SK-N-SH treated with all-trans-retinoic acid at 6 μM for 48 hours (cell line): ENCODE measurements around the gene OPRM1.

Experiments
- ATAC-seq: fragments of 200-7000 bp; cut with Tn5 transposase; 3 replicates; pipeline ENCODE4 v1.9.1; 2020; ENCODE audit warnings: mild to moderate bottlenecking, moderate library complexity
- ARNTL ChIP-seq: fragments of 450-650 bp; formaldehyde crosslinking; IDR thresholded peaks from 2 replicates; pipeline ENCODE4 v1.5.0; 2020; ENCODE audit warnings: low read depth, mild to moderate bottlenecking, moderate library complexity, borderline replicate concordance
- BACH2 ChIP-seq: fragments of 250-450 bp; sonication (Bioruptor Pico); IDR thresholded peaks from 2 replicates; pipeline ENCODE4 v1.9.0; 2021; ENCODE audit warnings: mild to moderate bottlenecking, borderline replicate concordance
- CSDC2 ChIP-seq: fragments of 250-450 bp; sonication (Bioruptor Pico); IDR thresholded peaks from 2 replicates; pipeline ENCODE4 v1.5.0; 2020; ENCODE audit warnings: mild to moderate bottlenecking, moderate library complexity
- ESRRG ChIP-seq: fragments of 250-450 bp; sonication (Bioruptor Pico); IDR thresholded peaks from 2 replicates; pipeline ENCODE4 v1.6.1; 2021; ENCODE audit warnings: mild to moderate bottlenecking
- GLIS3 ChIP-seq: fragments of 250-450 bp; sonication (Bioruptor Pico); IDR thresholded peaks from 2 replicates; pipeline ENCODE4 v1.5.0; 2020; ENCODE audit warnings: mild to moderate bottlenecking, moderate library complexity
- ISL1 ChIP-seq: fragments of 250-450 bp; sonication (Bioruptor Pico); IDR thresholded peaks from 2 replicates; pipeline ENCODE4 v2.1.2; 2022; ENCODE audit warnings: mild to moderate bottlenecking, moderate library complexity
- OSR1 ChIP-seq: fragments of 250-450 bp; sonication (Bioruptor Pico); IDR thresholded peaks from 2 replicates; pipeline ENCODE4 v1.8.0; 2022; ENCODE audit warnings: moderate library complexity, mild to moderate bottlenecking, inconsistent platforms
- PPARA ChIP-seq: fragments of 250-450 bp; sonication (Bioruptor Pico); IDR thresholded peaks from 2 replicates; pipeline ENCODE4 v1.5.0; 2020; ENCODE audit warnings: mild to moderate bottlenecking, borderline replicate concordance
- RARB ChIP-seq: fragments of 250-450 bp; sonication (Bioruptor Pico); IDR thresholded peaks from 2 replicates; pipeline ENCODE4 v1.8.0; 2021; ENCODE audit warnings: mild to moderate bottlenecking, moderate library complexity
- SNAI2 ChIP-seq: fragments of 250-450 bp; sonication (Bioruptor Pico); IDR thresholded peaks from 2 replicates; pipeline ENCODE4 v1.5.0; 2020; ENCODE audit warnings: mild to moderate bottlenecking, moderate library complexity
- TCF4 ChIP-seq: fragments of 250-450 bp; sonication (Bioruptor Pico); IDR thresholded peaks from 2 replicates; pipeline ENCODE4 v1.8.0; 2021; ENCODE audit warnings: mild to moderate bottlenecking, moderate library complexity, borderline replicate concordance
- TOX ChIP-seq: fragments of 250-450 bp; sonication (Bioruptor Pico); IDR thresholded peaks from 2 replicates; pipeline ENCODE4 v1.8.0; 2021; ENCODE audit warnings: mild to moderate bottlenecking, moderate library complexity, borderline replicate concordance
- ZC3H10 ChIP-seq: fragments of 250-450 bp; sonication (Bioruptor Pico); IDR thresholded peaks from 2 replicates; pipeline ENCODE4 v1.5.1; 2021; ENCODE audit warnings: mild to moderate bottlenecking, moderate library complexity
- ZFP3 ChIP-seq: fragments of 250-450 bp; sonication (Bioruptor Pico); IDR thresholded peaks from 2 replicates; pipeline ENCODE4 v1.5.0; 2020; ENCODE audit warnings: mild to moderate bottlenecking, moderate library complexity
- ZFP30 ChIP-seq: fragments of 450-650 bp; formaldehyde crosslinking; IDR thresholded peaks from 2 replicates; pipeline ENCODE4 v1.5.0; 2022; ENCODE audit warnings: mild to moderate bottlenecking, moderate library complexity
- ZNF565 ChIP-seq: fragments of 450-650 bp; formaldehyde crosslinking; conservative IDR thresholded peaks from 2 replicates; pipeline ENCODE4 v1.5.0; 2020; ENCODE audit warnings: low read depth, mild to moderate bottlenecking, moderate library complexity
- ZNF70 ChIP-seq: fragments of 450-650 bp; formaldehyde crosslinking; IDR thresholded peaks from 2 replicates; pipeline ENCODE4 v1.5.0; 2020; ENCODE audit warnings: mild to moderate bottlenecking, moderate library complexity
- ZNF8 ChIP-seq: fragments of 450-650 bp; formaldehyde crosslinking; IDR thresholded peaks from 2 replicates; pipeline ENCODE4 v1.5.0; 2020; ENCODE audit warnings: mild to moderate bottlenecking, moderate library complexity
- TF ChIP-seq, protein P1 (sequence below): fragments of 250-450 bp; sonication (Bioruptor Pico); IDR thresholded peaks from 2 replicates; pipeline ENCODE4 v1.5.0; 2020; ENCODE audit warnings: mild to moderate bottlenecking, moderate library complexity
- TF ChIP-seq, protein P2 (sequence below): fragments of 250-450 bp; sonication (Bioruptor Pico); IDR thresholded peaks from 2 replicates; pipeline ENCODE4 v1.5.1; 2020; ENCODE audit warnings: low read depth, mild to moderate bottlenecking, moderate library complexity
- TF ChIP-seq, protein P3 (sequence below): fragments of 250-450 bp; sonication (Bioruptor Pico); IDR thresholded peaks from 2 replicates; pipeline ENCODE4 v1.8.0; 2020; ENCODE audit warnings: mild to moderate bottlenecking, moderate library complexity, borderline replicate concordance
- TF ChIP-seq, protein P4 (sequence below): fragments of 250-450 bp; sonication (Bioruptor Pico); IDR thresholded peaks from 2 replicates; pipeline ENCODE4 v1.5.1; 2021; ENCODE audit warnings: mild to moderate bottlenecking, moderate library complexity
- TF ChIP-seq, protein P5 (sequence below): fragments of 250-450 bp; sonication (Bioruptor Pico); IDR thresholded peaks from 2 replicates; pipeline ENCODE4 v1.8.0; 2021; ENCODE audit warnings: low read depth, mild to moderate bottlenecking, moderate library complexity, borderline replicate concordance

Gene OPRM1

DNA sequence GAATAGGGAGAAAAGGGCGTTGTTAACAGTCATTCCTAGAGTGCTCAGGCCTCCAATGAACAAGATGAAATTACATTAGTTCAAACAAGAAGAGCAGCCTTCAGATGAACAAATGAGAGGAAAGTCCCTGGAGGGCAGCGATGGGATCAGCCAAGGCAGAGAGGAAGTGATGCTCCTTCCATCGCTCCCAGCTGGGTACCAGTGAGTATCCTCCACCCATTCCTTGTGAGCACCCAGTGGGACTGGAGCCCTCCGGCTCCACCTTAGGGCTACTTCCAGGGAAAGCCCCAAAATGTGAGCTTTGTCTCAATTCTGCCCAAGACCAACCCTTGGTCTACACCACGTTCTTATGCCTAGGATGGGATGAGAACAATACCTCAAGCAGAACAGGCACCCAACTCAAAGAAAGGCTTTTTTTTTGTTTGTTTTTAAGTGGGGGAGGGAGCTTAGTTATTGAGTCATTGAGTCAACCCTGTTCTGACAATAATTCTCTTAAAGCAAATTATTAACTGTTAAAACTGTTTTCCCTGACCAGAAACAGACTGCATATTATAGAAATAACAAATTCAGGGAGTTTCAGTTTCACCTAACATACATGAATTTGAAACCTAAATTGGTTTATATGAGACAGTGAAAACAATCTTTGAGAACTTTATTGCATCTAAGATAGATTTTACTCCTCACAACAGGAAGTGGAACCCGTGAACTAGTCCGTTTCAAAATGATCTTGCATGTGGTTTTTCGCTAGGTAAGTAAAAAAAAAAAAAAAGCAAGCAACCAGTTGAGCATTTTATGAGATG, 210.7 kb downstream of the OPRM1 start:
- TF ChIP-seq SNAI2 (CRISPR knock-in tag) (no peak), CSDC2 (CRISPR knock-in tag) (no peak), PPARA (no peak), ZC3H10 (CRISPR knock-in tag) (no peak), ESRRG (no peak), ARNTL (CRISPR knock-in tag) (no peak), ZNF8 (CRISPR knock-in tag) (no peak), GLIS3 (CRISPR knock-in tag) (no peak), ZFP30 (no peak), RARB (CRISPR knock-in tag) (no peak), ZNF565 (no peak), ZFP3 (CRISPR knock-in tag) (no peak), ZNF70 (CRISPR knock-in tag) (no peak), OSR1 (CRISPR knock-in tag) (no peak), TOX (no peak)
- TF ChIP-seq, protein P1, sequence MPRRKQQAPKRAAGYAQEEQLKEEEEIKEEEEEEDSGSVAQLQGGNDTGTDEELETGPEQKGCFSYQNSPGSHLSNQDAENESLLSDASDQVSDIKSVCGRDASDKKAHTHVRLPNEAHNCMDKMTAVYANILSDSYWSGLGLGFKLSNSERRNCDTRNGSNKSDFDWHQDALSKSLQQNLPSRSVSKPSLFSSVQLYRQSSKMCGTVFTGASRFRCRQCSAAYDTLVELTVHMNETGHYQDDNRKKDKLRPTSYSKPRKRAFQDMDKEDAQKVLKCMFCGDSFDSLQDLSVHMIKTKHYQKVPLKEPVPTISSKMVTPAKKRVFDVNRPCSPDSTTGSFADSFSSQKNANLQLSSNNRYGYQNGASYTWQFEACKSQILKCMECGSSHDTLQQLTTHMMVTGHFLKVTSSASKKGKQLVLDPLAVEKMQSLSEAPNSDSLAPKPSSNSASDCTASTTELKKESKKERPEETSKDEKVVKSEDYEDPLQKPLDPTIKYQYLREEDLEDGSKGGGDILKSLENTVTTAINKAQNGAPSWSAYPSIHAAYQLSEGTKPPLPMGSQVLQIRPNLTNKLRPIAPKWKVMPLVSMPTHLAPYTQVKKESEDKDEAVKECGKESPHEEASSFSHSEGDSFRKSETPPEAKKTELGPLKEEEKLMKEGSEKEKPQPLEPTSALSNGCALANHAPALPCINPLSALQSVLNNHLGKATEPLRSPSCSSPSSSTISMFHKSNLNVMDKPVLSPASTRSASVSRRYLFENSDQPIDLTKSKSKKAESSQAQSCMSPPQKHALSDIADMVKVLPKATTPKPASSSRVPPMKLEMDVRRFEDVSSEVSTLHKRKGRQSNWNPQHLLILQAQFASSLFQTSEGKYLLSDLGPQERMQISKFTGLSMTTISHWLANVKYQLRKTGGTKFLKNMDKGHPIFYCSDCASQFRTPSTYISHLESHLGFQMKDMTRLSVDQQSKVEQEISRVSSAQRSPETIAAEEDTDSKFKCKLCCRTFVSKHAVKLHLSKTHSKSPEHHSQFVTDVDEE (CRISPR knock-in tag) = no peak
- TF ChIP-seq, protein P2, sequence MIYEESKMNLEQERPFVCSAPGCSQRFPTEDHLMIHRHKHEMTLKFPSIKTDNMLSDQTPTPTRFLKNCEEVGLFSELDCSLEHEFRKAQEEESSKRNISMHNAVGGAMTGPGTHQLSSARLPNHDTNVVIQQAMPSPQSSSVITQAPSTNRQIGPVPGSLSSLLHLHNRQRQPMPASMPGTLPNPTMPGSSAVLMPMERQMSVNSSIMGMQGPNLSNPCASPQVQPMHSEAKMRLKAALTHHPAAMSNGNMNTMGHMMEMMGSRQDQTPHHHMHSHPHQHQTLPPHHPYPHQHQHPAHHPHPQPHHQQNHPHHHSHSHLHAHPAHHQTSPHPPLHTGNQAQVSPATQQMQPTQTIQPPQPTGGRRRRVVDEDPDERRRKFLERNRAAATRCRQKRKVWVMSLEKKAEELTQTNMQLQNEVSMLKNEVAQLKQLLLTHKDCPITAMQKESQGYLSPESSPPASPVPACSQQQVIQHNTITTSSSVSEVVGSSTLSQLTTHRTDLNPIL (CRISPR knock-in tag) = no peak
- TF ChIP-seq, protein P3, sequence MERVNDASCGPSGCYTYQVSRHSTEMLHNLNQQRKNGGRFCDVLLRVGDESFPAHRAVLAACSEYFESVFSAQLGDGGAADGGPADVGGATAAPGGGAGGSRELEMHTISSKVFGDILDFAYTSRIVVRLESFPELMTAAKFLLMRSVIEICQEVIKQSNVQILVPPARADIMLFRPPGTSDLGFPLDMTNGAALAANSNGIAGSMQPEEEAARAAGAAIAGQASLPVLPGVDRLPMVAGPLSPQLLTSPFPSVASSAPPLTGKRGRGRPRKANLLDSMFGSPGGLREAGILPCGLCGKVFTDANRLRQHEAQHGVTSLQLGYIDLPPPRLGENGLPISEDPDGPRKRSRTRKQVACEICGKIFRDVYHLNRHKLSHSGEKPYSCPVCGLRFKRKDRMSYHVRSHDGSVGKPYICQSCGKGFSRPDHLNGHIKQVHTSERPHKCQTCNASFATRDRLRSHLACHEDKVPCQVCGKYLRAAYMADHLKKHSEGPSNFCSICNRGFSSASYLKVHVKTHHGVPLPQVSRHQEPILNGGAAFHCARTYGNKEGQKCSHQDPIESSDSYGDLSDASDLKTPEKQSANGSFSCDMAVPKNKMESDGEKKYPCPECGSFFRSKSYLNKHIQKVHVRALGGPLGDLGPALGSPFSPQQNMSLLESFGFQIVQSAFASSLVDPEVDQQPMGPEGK (CRISPR knock-in tag) = no peak
- TF ChIP-seq, protein P4, sequence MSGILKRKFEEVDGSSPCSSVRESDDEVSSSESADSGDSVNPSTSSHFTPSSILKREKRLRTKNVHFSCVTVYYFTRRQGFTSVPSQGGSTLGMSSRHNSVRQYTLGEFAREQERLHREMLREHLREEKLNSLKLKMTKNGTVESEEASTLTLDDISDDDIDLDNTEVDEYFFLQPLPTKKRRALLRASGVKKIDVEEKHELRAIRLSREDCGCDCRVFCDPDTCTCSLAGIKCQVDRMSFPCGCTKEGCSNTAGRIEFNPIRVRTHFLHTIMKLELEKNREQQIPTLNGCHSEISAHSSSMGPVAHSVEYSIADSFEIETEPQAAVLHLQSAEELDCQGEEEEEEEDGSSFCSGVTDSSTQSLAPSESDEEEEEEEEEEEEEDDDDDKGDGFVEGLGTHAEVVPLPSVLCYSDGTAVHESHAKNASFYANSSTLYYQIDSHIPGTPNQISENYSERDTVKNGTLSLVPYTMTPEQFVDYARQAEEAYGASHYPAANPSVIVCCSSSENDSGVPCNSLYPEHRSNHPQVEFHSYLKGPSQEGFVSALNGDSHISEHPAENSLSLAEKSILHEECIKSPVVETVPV = no peak
- no peak for ATAC-seq

DNA sequence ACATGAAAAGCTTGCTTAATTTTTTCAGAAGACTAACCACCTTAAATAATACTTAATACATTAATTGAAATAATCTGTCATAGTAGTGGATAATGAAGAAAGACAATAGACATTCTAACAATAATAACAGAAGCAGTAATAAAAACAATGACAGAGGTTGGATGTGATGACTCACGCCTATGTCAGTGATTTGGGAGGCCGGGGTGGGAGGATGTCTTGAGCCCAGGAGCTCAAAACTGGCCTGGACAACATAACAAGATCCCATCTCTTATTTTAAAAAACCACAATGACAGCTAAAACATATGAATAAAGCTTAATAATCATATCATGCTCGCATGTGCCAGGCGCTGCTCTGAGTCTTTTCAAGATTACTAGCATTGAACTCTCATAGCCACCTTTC, 212.1 kb downstream of the OPRM1 start:
- ATAC-seq = no peak
- TF ChIP-seq, protein P1 (CRISPR knock-in tag) = no peak
- TF ChIP-seq TOX = no peak
- no peak for TF ChIP-seq ZNF565
- TF ChIP-seq ESRRG = no peak
- no peak for TF ChIP-seq ISL1 (CRISPR knock-in tag)
- TF ChIP-seq, protein P5, sequence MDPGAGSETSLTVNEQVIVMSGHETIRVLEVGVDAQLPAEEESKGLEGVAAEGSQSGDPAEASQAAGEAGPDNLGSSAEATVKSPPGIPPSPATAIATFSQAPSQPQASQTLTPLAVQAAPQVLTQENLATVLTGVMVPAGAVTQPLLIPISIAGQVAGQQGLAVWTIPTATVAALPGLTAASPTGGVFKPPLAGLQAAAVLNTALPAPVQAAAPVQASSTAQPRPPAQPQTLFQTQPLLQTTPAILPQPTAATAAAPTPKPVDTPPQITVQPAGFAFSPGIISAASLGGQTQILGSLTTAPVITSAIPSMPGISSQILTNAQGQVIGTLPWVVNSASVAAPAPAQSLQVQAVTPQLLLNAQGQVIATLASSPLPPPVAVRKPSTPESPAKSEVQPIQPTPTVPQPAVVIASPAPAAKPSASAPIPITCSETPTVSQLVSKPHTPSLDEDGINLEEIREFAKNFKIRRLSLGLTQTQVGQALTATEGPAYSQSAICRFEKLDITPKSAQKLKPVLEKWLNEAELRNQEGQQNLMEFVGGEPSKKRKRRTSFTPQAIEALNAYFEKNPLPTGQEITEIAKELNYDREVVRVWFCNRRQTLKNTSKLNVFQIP (CRISPR knock-in tag) = no peak
- no peak for TF ChIP-seq TCF4 (CRISPR knock-in tag)
- TF ChIP-seq PPARA = no peak
- TF ChIP-seq OSR1 (CRISPR knock-in tag) = no peak
- TF ChIP-seq CSDC2 (CRISPR knock-in tag) = no peak
- no peak for TF ChIP-seq GLIS3 (CRISPR knock-in tag)
- TF ChIP-seq BACH2 = no peak
- no peak for TF ChIP-seq ARNTL (CRISPR knock-in tag)
- TF ChIP-seq ZC3H10 (CRISPR knock-in tag) = no peak
- no peak for TF ChIP-seq RARB (CRISPR knock-in tag)
- TF ChIP-seq ZNF8 (CRISPR knock-in tag) = no peak
